ENCODE measurements around the gene PRRC2A.

PRRC2A gene

DNA sequence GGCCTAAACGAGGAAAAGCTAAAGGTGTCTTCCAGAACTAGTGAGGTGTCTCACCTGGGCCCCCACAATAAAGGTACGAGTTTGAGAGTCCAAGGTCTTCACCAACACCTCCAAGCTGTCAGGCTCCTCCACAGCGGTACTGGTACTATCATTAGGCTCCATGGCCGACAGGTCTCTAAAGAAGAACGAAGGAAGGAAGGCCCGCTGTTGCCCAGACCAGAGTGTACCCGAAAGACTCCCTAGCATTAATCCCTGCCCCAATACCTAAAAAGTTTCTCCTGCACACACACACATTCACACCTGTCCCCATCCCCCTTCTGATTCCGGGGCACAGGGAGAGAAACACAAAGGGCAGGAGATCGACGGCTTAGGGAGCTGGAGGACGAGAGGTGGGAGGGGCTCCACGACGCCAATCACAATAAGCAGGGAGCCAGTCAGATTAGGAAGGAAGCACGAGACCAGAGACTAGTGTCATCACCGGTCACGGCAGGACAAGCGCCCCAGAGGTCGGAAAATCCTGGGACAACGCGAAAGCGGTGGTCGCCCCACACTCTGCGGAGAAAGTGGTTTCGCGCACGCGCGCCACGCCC lies 31.2 kb downstream of the PRRC2A start:
- Histone ChIP-seq H3K4me1 (ENCODE audit: control insufficient read depth in 2 of 2, insufficient read depth in 2 of 2, low read length in 2 of 2) (peaks cover 23 to 27% of the 10 kb centered on the region in 2 donors), H3K9ac (ENCODE audit: low read depth in 1 of 2, low read length in 2 of 2) (peak overlapping the region; percentile 78 to 93), H3K36me3 (ENCODE audit: control insufficient read depth in 2 of 2, insufficient read depth in 2 of 2, low read length in 2 of 2) (peaks cover 31 to 42% of the 10 kb centered on the region in 2 donors)

DNA sequence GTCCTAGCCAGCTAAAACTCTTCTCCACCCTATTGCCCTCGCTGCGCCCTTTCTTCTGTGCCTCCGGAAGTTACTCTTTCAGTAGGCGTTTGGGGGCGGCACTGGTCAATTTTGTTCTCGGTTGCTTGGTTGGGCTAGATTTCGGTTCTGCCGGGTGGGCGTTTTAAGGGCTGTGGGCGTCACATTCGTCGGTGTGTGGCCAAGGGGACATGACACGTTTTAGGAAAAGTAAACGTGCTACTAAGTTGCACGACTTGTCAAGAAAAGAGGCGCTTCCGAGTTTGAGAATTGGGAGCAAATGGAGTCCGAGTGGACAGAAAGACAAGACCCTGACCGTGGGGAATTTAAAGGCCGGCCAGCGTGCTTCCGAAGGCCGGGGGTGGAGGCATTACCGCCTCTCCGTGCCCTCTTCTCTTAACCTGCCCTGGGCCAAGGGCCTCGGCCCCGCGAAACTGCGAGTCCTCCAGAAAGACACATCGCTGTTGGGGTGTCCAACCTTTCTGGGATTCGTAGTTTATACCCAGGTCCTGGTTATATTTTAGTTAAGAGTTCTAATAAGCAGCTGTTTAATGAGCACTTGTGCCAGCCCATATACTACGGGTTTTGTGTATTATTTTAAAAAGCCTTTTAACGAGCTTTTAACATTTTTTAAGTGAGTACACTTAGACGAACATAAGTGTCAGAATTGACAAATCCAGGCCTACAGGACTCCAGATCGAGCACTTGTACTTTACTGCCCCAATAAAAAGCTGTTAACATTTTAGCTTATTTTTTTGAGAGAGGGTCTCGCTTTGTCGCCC lies 32.6 kb downstream of the PRRC2A start:
- Histone ChIP-seq H3K27ac (ENCODE audit: low read depth in 2 of 2, low read length in 2 of 2) (peak overlapping the region; percentile 94), H3K36me3 (ENCODE audit: control insufficient read depth in 2 of 2, insufficient read depth in 2 of 2, low read length in 2 of 2) (peaks cover 19 to 41% of the 10 kb centered on the region in 2 donors), H3K4me3 (ENCODE audit: low read length in 2 of 2) (peak overlapping the region; percentile 98 to 100), H3K27me3 (ENCODE audit: control insufficient read depth in 2 of 2, insufficient read depth in 2 of 2, low read length in 2 of 2) (no peaks in the 10 kb centered on the region), H3K9ac (ENCODE audit: low read depth in 1 of 2, low read length in 2 of 2) (peak overlapping the region; percentile 78 to 93), H3K4me1 (ENCODE audit: control insufficient read depth in 2 of 2, insufficient read depth in 2 of 2, low read length in 2 of 2) (peaks cover 24 to 28% of the 10 kb centered on the region in 2 donors), H3K9me3 (ENCODE audit: control insufficient read depth in 2 of 2, low read length in 2 of 2) (no peaks in the 10 kb centered on the region)

More for the DNA sequence above, 31.2 kb downstream of the PRRC2A start:
- peak overlapping the region; percentile 98 to 100 for H3K4me3 ChIP-seq (ENCODE audit: low read length in 2 of 2)
- peak overlapping the region; percentile 94 for H3K27ac ChIP-seq (ENCODE audit: low read depth in 2 of 2, low read length in 2 of 2)
- no peaks in the 10 kb centered on the region for H3K27me3 ChIP-seq (ENCODE audit: control insufficient read depth in 2 of 2, insufficient read depth in 2 of 2, low read length in 2 of 2)
- H3K9me3 ChIP-seq (ENCODE audit: control insufficient read depth in 2 of 2, low read length in 2 of 2), result no peaks in the 10 kb centered on the region

GRCh38 chr6:31654574-31655348 lies 34.2 kb downstream of the PRRC2A start:
- H3K9ac ChIP-seq (ENCODE audit: low read depth in 1 of 2, low read length in 2 of 2), result no peak overlapping the region
- H3K4me3 ChIP-seq (ENCODE audit: low read length in 2 of 2), result no peak overlapping the region
- peaks cover 40 to 43% of the 10 kb centered on the region in 2 donors for H3K4me1 ChIP-seq (ENCODE audit: control insufficient read depth in 2 of 2, insufficient read depth in 2 of 2, low read length in 2 of 2)
- H3K27me3 ChIP-seq (ENCODE audit: control insufficient read depth in 2 of 2, insufficient read depth in 2 of 2, low read length in 2 of 2), result no peaks in the 10 kb centered on the region
- no peaks in the 10 kb centered on the region for H3K9me3 ChIP-seq (ENCODE audit: control insufficient read depth in 2 of 2, low read length in 2 of 2)
- H3K27ac ChIP-seq (ENCODE audit: low read depth in 2 of 2, low read length in 2 of 2), result no peak overlapping the region
- peaks cover 4 to 31% of the 10 kb centered on the region in 2 donors for H3K36me3 ChIP-seq (ENCODE audit: control insufficient read depth in 2 of 2, insufficient read depth in 2 of 2, low read length in 2 of 2)

DNA sequence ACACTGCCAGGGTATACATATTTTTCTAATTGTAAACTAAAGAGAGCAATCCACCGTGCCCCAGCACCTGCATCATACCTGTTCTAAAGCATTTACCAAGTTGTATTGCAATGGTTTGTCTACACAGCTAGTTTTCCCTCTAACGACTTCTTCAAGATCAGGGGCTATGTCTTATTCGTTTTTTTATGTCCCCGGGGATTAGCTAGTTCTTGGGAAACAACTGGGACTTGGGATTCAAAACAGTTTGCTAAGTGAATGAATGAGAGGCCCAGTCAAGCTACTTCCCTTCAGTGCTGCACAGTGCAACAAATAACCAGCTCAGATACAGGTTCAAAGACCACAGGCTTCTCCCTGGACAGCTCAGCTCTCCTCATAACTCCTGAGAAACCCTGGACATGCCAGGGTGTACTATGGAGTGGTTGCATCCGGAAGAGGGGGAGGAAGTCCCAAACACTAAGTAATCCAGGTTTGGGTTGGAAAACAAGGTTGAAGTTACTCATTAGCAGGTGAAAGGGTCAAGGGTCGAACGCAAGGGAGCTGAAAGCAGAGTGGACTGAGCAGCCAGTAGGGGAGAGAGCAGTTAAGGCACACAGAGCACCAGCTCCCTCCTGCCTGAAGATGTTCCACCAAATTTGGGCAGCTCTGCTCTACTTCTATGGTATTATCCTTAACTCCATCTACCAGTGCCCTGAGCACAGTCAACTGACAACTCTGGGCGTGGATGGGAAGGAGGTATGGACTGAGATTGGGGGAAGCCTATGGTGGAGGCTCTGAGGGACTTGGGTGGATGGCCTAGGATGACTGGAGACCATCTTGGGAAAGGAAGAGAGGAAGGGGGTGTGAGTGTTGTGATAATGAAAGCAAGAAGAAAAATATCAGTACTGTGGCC lies 35.1 kb downstream of the PRRC2A start, which contains the start of gene APOM:
Gene APOM (plus strand): TSS at position 546 of the 889 bp plus-strand sequence. CDS start 73 bp downstream, at position 619.
- Histone ChIP-seq H3K4me1 (ENCODE audit: control insufficient read depth in 2 of 2, insufficient read depth in 2 of 2, low read length in 2 of 2) (peaks cover 40 to 46% of the 10 kb centered on the region in 2 donors), H3K9ac (ENCODE audit: low read depth in 1 of 2, low read length in 2 of 2) (peak within 1 kb of the TSS in 1 of 2 donors; percentile 5), H3K27me3 (ENCODE audit: control insufficient read depth in 2 of 2, insufficient read depth in 2 of 2, low read length in 2 of 2) (no peaks in the 10 kb centered on the region), H3K4me3 (ENCODE audit: low read length in 2 of 2) (peak within 1 kb of the TSS in 1 of 2 donors; percentile 42), H3K9me3 (ENCODE audit: control insufficient read depth in 2 of 2, low read length in 2 of 2) (no peaks in the 10 kb centered on the region), H3K36me3 (ENCODE audit: control insufficient read depth in 2 of 2, insufficient read depth in 2 of 2, low read length in 2 of 2) (peaks cover 4 to 31% of the 10 kb centered on the region in 2 donors), H3K27ac (ENCODE audit: low read depth in 2 of 2, low read length in 2 of 2) (no peak within 1 kb of the TSS)

DNA sequence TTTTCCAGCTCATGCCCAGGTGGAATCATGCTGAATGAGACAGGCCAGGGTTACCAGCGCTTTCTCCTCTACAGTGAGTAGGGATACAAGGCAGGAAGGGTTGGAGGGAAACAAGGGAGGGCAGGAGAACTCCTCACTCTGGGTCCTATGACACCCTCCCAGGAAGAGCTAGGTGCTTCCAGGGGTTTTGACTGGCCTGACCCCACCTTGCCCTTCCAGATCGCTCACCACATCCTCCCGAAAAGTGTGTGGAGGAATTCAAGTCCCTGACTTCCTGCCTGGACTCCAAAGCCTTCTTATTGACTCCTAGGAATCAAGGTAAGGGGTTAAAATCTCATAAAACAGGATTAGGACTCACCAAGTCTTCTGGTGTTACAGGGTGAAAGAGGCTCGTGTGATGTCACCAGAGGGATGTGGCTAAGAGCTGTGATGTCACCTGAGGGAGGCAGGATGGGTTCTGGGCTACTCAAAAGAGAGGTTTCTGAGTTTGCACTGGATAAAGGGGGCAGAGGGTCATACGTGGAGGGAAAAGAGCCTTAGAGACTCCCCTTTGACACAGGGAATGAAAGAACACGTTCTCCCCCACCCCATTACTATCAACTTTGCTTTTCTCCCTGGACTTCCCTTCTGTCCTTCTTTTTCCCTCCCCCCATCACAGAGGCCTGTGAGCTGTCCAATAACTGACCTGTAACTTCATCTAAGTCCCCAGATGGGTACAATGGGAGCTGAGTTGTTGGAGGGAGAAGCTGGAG lies 37.1 kb downstream of the PRRC2A start:
- no peak overlapping the region for H3K4me3 ChIP-seq (ENCODE audit: low read length in 2 of 2)
- no peak overlapping the region for H3K27ac ChIP-seq (ENCODE audit: low read depth in 2 of 2, low read length in 2 of 2)
- H3K9ac ChIP-seq (ENCODE audit: low read depth in 1 of 2, low read length in 2 of 2), result no peak overlapping the region
- no peaks in the 10 kb centered on the region for H3K27me3 ChIP-seq (ENCODE audit: control insufficient read depth in 2 of 2, insufficient read depth in 2 of 2, low read length in 2 of 2)
- peaks cover 29 to 38% of the 10 kb centered on the region in 2 donors for H3K4me1 ChIP-seq (ENCODE audit: control insufficient read depth in 2 of 2, insufficient read depth in 2 of 2, low read length in 2 of 2)
- H3K36me3 ChIP-seq (ENCODE audit: control insufficient read depth in 2 of 2, insufficient read depth in 2 of 2, low read length in 2 of 2), result peaks cover 0 to 36% of the 10 kb centered on the region in 2 donors
- no peaks in the 10 kb centered on the region for H3K9me3 ChIP-seq (ENCODE audit: control insufficient read depth in 2 of 2, low read length in 2 of 2)

- peaks cover 33 to 36% of the 10 kb centered on the region in 2 donors for H3K4me1 ChIP-seq (ENCODE audit: control insufficient read depth in 2 of 2, insufficient read depth in 2 of 2, low read length in 2 of 2)
- peaks cover under 1 to 39% of the 10 kb centered on the region in 2 donors for H3K36me3 ChIP-seq (ENCODE audit: control insufficient read depth in 2 of 2, insufficient read depth in 2 of 2, low read length in 2 of 2)
- no peaks in the 10 kb centered on the region for H3K27me3 ChIP-seq (ENCODE audit: control insufficient read depth in 2 of 2, insufficient read depth in 2 of 2, low read length in 2 of 2)
- H3K27ac ChIP-seq (ENCODE audit: low read depth in 2 of 2, low read length in 2 of 2), result no peak overlapping the region
- no peak overlapping the region for H3K4me3 ChIP-seq (ENCODE audit: low read length in 2 of 2)
- H3K9ac ChIP-seq (ENCODE audit: low read depth in 1 of 2, low read length in 2 of 2), result no peak overlapping the region
- H3K9me3 ChIP-seq (ENCODE audit: control insufficient read depth in 2 of 2, low read length in 2 of 2), result no peaks in the 10 kb centered on the region
Measured at GRCh38 chr6:31658158-31658688, 37.7 kb downstream of the PRRC2A start.

- Histone ChIP-seq H3K4me1 (ENCODE audit: control insufficient read depth in 2 of 2, insufficient read depth in 2 of 2, low read length in 2 of 2) (peaks cover 36 to 39% of the 10 kb centered on the region in 2 donors), H3K36me3 (ENCODE audit: control insufficient read depth in 2 of 2, insufficient read depth in 2 of 2, low read length in 2 of 2) (peaks cover 3 to 41% of the 10 kb centered on the region in 2 donors), H3K4me3 (ENCODE audit: low read length in 2 of 2) (peak overlapping the region; percentile 97 to 98), H3K9ac (ENCODE audit: low read depth in 1 of 2, low read length in 2 of 2) (peak overlapping the region; percentile 80 to 96), H3K9me3 (ENCODE audit: control insufficient read depth in 2 of 2, low read length in 2 of 2) (no peaks in the 10 kb centered on the region), H3K27ac (ENCODE audit: low read depth in 2 of 2, low read length in 2 of 2) (peak overlapping the region in 1 of 2 donors; percentile 92), H3K27me3 (ENCODE audit: control insufficient read depth in 2 of 2, insufficient read depth in 2 of 2, low read length in 2 of 2) (no peaks in the 10 kb centered on the region)
Measured at GRCh38 chr6:31658983-31659648, 38.6 kb downstream of the PRRC2A start.

- peaks cover 39 to 44% of the 10 kb centered on the region in 2 donors for H3K4me1 ChIP-seq (ENCODE audit: control insufficient read depth in 2 of 2, insufficient read depth in 2 of 2, low read length in 2 of 2)
- H3K36me3 ChIP-seq (ENCODE audit: control insufficient read depth in 2 of 2, insufficient read depth in 2 of 2, low read length in 2 of 2), result peaks cover 3 to 41% of the 10 kb centered on the region in 2 donors
- H3K27ac ChIP-seq (ENCODE audit: low read depth in 2 of 2, low read length in 2 of 2), result peak overlapping the region; percentile 81 to 92
- peak overlapping the region; percentile 97 to 98 for H3K4me3 ChIP-seq (ENCODE audit: low read length in 2 of 2)
- peak overlapping the region; percentile 80 to 96 for H3K9ac ChIP-seq (ENCODE audit: low read depth in 1 of 2, low read length in 2 of 2)
- H3K27me3 ChIP-seq (ENCODE audit: control insufficient read depth in 2 of 2, insufficient read depth in 2 of 2, low read length in 2 of 2), result no peaks in the 10 kb centered on the region
- no peaks in the 10 kb centered on the region for H3K9me3 ChIP-seq (ENCODE audit: control insufficient read depth in 2 of 2, low read length in 2 of 2)
Measured at GRCh38 chr6:31659649-31660380, 39.3 kb downstream of the PRRC2A start.
